Omental fat pad (tissue), 4 donors: ENCODE results near the gene ZNF783. TPM values are rescaled to one million over a fixed set of nuclear protein-coding genes. Genes with fewer than 3 reads are reported as not detected.
"Not testable (repeated sequence)": the region's sequence is repeated elsewhere in the genome, so short reads cannot be mapped to it uniquely, and the experiment has no call there.

Source experiments
- ATAC-seq: fragments of 150-250 bp; one replicate; pipeline ENCODE4 v1.9.1; 2016; ENCODE audit warnings: mild to moderate bottlenecking, moderate library complexity; ENCODE audit not compliant: low FRiP score
- DNase-seq: peaks from one replicate; pipeline ENCODE4 v3.0.0-alpha.2; 2019; ENCODE audit warnings: low spot score
- CTCF ChIP-seq, 3 donors: fragments of 450-650 bp; IDR thresholded peaks; one replicate each; pipeline ENCODE4 v1.5.1; 2016 to 2017; ENCODE audit warnings: antibody characterized with exemption in 3 of 3, mild to moderate bottlenecking in 3 of 3, moderate library complexity in 2 of 3
- total RNA-seq, 4 donors: library from RNA; depleted of rRNA; stranded (reverse); fragments of >200 nt; gene quantifications; one replicate each; pipeline ENCODE4 v1.1.0, GENCODE V29; 2016

ZNF783 gene
- total RNA-seq, 4 donors from 2014 or later = 9.7 to 24.6 (median 15.9) TPM

GRCh38 chr7:149223176-149223575 is 38.8 kb upstream of the ZNF783 start:
- DNase-seq (no peak), ATAC-seq (no peak)
- TF ChIP-seq CTCF (IDR thresholded peaks at IDR 0.05) = no peak

GRCh38 chr7:149223761-149224160 is 38.2 kb upstream of the ZNF783 start:
- ATAC-seq (no peak), DNase-seq (no peak)
- no peak for TF ChIP-seq CTCF (IDR thresholded peaks at IDR 0.05)

- ATAC-seq = no peak
- TF ChIP-seq CTCF (IDR thresholded peaks at IDR 0.05) = no peak
- DNase-seq = no peak
Observed at GRCh38 chr7:149224352-149224751, 37.6 kb upstream of the ZNF783 start.

GRCh38 chr7:149225106-149225505 is 36.9 kb upstream of the ZNF783 start:
- DNase-seq = no peak

GRCh38 chr7:149225656-149226055 is 36.3 kb upstream of the ZNF783 start:
- DNase-seq (no peak), ATAC-seq (no peak)
- TF ChIP-seq CTCF (IDR thresholded peaks at IDR 0.05) = no peak

More at GRCh38 chr7:149225106-149225505, 36.9 kb upstream of the ZNF783 start:
- TF ChIP-seq CTCF (IDR thresholded peaks at IDR 0.05) = no peak
- ATAC-seq = no peak

GRCh38 chr7:149226366-149226765 is 35.6 kb upstream of the ZNF783 start:
- ATAC-seq, DNase-seq: not testable (repeated sequence)

- TF ChIP-seq CTCF (IDR thresholded peaks at IDR 0.05) = no peak
- ATAC-seq (no peak), DNase-seq (no peak)
Observed at GRCh38 chr7:149226840-149227494, 35.0 kb upstream of the ZNF783 start.
